HUDEP-2 (cell line): ENCODE results near the gene RAI14.

Experiments
- DNase-seq, 76 experiments: peaks; one replicate each; lab custom pipeline; 2025; ENCODE audit not compliant: unreplicated experiment in 76 of 76; lab: John Stamatoyannopoulos, UW

The RAI14 gene

GRCh38 chr5:34843497-34843896, 187.4 kb downstream of the RAI14 start:
- no peak for DNase-seq

- DNase-seq = peak in 6 of 76 experiments; percentile 1 to 33 (median 8)
Observed at GRCh38 chr5:34844106-34844505, 188.0 kb downstream of the RAI14 start.

- no peak for DNase-seq
Observed at GRCh38 chr5:34844999-34845398, 188.9 kb downstream of the RAI14 start.

DNA sequence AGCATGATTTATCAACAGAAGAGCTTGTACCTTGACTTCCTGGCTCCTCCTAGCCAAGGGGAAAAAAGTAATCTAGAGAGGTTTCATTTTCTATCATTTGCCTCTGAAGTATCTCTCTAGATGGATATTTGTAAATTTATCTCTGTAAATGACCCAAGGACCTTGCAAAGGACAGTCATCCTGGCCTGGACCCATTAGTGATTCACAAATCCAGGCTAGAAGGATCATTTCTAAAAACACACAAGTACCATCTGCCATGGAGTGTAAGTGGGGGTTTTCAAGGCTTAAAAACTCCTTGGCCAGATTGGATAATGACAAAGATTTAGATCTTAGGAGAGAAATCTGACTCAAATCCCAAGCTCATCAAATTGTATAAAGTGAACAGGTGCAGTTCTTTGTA, 190.9 kb downstream of the RAI14 start:
- no peak for DNase-seq

DNA sequence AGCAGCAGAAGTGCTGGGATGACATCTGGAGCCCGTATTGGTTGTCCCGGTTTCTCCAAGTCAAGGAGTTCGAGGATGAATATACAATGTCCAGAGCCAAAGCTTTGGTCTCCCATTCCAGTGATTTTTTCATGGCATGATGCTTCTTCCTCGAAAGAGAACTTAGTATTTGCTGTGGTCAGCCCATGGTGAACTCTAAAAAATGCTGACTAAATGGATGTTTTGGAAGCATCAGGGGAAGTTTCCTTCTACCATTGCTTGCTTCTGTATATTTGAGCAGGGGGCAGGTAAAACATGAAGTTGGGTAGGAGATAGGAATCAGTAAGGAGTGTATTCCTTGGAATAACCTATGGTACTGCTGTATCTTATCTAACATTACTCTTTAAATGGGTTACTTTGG, 191.4 kb downstream of the RAI14 start:
- no peak for DNase-seq

DNA sequence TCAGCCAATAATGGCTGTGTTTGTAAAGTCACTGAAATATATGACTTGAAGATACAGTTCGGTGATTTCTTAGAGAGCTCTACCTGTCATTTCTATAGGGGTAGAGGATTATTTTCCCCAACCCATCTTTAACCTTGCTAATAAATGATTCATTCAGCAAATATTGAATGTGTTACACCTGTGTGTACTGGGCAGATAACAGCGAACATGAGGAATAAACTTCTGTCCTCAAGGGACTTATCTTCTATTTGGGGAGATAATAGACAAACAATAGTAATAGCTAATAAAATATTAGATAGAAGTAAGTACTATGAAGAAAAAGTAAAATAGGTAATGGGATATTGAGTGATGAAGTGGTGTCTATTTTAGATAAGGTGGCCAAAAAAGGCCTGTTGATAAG, 192.1 kb downstream of the RAI14 start:
- DNase-seq = no peak

DNA sequence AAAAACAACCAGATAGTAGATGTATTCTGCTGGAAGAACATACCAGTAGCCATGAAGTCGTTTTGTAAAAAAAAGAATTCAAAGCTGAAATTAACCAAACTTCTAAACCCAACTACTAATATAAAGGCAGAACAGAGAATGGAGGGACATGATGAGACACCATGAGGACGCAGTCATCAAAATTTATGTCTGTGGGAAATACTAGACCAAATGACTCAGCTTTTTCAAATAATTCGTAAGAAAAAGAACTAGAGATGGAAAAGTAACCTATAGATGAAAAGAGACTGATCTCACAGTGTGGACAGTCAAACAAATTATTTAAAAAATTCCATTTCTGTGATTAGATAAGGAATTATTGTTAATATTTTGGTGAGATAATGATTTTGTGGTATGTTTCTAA, 193.1 kb downstream of the RAI14 start:
- DNase-seq = no peak

GRCh38 chr5:34854459-34855174, 198.5 kb downstream of the RAI14 start:
- DNase-seq = no peak

GRCh38 chr5:34857161-34857560, 201.0 kb downstream of the RAI14 start:
- DNase-seq = no peak

DNA sequence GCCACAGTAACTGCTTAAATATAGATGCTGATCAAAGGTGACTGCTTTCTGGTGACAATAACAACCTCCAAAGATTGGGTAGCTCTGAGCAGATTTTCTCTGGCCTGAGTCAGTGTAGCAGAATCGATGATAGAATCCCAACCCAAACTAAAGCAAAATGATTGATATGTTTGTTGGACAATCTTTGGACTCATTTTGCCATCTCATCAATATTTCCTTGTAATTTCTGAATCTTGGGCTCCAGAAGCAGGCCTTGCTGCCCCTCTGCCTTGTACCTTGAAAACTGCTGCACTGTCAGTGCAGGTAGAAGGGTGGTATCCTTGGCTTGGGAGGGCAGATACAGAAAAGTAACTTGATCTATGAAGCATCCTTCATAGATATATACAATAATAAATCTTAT, 201.8 kb downstream of the RAI14 start:
- no peak for DNase-seq

GRCh38 chr5:34858790-34859189, 202.7 kb downstream of the RAI14 start:
- no peak for DNase-seq

GRCh38 chr5:34859253-34859652, 203.1 kb downstream of the RAI14 start:
- no peak for DNase-seq

DNA sequence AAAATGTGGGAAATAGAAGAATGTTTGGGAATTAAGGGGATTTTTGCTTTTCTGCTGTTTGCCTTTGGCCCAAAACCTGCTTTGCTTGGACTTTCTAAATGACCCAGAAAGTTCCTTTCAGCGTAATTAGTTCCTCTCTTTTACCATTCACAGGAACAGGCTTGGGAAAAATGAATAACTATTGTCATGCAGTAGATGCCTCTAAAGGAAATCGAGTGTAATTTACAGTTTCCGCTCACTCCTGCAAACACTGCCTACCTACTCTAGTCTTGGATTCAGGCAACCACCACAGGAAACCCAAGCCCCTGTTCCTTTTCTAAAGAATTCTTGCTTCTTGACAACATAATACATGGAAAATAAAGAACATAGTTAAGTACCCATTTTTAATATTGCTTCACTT, 207.8 kb downstream of the RAI14 start:
- no peak for DNase-seq

- DNase-seq = no peak
Observed at GRCh38 chr5:34865091-34865490, 209.0 kb downstream of the RAI14 start.

- peak in 8 of 76 experiments; percentile 1 to 28 (median 8) for DNase-seq
Observed at GRCh38 chr5:34866989-34867471, 210.9 kb downstream of the RAI14 start.

DNA sequence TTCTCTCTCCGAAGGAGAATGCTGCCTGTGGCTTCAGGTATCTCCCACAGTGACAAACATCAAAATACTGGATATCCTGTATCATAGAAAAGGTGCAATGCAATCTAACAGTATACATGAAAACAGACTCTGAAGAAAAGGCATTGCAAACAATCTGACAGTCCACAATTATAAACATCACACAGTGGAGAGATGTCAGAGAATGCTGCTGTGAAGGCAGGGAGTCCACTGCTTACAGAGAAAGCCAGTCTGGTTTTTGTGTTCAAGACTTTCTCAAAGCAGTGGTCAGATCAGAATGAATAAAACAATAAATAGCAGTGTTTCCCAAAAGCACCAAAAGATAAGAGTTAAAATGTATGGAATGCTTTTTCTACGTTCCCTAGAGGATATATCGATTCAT, 211.5 kb downstream of the RAI14 start:
- no peak for DNase-seq

DNA sequence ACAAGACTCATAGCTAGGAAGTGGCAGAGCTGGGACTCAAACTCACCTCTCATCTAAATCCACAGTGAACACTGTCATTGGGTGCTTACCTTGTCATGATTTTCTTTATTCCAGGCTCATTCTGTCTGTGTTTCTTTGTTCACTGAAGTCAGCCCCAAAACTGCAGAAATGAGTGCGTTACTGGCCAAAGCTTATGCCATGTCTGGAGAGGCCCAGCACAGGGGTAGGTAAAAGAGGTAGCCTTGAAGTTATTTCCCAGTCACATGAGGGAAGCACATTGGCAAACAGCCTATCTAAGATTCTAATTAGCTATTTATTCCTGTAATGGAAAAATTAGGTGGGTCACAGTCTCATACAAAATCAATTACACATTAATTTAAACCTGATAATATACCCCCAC, 212.7 kb downstream of the RAI14 start:
- no peak for DNase-seq

DNA sequence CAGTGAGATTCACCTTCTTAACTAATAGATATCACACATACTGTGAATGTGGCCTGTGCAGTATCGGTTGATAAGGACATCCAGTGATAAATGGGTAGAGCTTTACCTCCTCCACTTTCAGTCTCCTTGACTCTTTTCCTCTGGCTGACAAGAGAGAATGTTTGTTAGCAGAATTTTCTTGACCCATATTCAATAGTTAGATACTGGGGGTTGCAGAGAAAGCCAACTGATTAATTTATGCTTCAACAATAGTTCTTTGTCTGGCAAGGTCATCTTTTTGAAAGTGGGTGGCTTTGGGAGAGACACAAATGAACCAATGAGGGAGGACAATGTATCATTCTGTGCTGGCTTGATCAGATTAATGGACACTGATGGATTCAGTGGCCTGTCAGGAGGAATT, 213.1 kb downstream of the RAI14 start:
- DNase-seq = no peak

GRCh38 chr5:34870382-34870781, 214.3 kb downstream of the RAI14 start:
- no peak for DNase-seq

- no peak for DNase-seq
Observed at GRCh38 chr5:34876275-34876674, 220.1 kb downstream of the RAI14 start.

- DNase-seq = no peak
Observed at GRCh38 chr5:34881246-34881645, 225.1 kb downstream of the RAI14 start.
